ENCODE results near the gene PHF23. TPM values are rescaled to one million over a fixed set of nuclear protein-coding genes. Genes with fewer than 3 reads are reported as not detected.

The PHF23 gene
- polyA plus RNA-seq, 1 donor = 34.4 TPM

DNA sequence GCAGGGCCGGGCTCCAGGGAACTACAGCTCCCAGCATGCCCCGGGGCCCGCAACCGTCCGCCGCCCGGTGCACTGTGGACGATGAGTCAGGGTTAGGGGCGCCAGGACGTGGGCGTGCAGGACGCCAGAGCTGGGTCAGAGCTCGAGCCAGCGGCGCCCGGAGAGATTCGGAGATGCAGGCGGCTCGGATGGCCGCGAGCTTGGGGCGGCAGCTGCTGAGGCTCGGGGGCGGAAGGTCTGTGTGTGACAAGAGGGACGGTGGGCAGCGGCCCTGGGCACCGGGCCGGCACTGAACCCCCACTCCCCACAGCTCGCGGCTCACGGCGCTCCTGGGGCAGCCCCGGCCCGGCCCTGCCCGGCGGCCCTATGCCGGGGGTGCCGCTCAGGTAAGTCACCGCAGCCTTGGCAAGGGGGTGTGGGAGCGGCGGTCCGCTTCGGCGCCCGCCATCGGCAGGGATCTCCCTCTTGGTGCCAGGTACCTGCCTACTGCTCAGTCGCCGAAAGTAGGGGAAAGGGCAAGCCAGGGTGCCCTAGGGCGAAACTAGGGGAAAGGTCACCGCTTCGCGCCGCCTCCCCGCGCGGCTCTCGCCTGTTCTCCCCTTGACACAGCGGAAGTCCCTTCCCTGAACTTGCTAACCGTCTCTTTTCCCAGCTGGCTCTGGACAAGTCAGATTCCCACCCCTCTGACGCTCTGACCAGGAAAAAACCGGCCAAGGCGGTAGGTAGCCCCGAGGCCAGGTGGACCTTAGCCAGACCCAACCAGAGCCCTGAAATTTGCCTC, 19.3 kb downstream of the PHF23 start, which contains the start of the genes ACADVL and DLG4:
Gene ACADVL, plus strand, starts transcription at position 127 of the 781 bp plus-strand sequence. Its CDS starts 47 bp downstream, at position 174.
Gene DLG4, minus strand, starts transcription at position 25 of the 781 bp plus-strand sequence.
- peak; percentile 94 for DNase-seq

DNA sequence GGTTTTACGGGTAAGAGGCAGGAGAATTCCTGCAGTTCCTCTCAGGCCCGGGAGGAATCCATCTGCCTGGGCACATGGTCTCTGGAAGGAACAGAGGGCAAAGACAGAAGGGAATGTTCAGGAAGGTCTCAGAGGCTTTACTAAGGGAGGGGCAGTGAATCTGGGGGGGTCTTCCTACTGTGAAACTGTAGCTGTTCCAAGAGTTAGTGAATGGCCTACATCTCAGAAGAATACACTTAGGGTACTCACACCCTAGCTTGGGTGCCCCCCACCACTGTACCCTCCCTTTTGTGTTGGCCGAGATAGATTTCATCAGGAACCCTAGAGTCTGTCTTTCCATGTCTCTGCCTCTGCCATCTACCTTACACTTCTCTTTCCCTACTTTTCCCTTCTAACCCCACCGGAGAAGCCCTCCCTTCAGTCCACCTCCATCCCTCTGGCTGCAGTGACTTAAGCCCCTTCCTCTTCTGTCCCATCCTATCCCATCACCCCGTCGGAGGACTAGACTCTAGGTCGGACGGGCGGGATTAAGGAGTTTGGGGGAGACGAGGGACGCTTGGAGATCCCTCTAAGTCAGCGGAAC, 19.9 kb downstream of the PHF23 start:
- no peak for DNase-seq

GRCh38 chr17:7218758-7219157, 20.5 kb downstream of the PHF23 start:
- DNase-seq = no peak

DNA sequence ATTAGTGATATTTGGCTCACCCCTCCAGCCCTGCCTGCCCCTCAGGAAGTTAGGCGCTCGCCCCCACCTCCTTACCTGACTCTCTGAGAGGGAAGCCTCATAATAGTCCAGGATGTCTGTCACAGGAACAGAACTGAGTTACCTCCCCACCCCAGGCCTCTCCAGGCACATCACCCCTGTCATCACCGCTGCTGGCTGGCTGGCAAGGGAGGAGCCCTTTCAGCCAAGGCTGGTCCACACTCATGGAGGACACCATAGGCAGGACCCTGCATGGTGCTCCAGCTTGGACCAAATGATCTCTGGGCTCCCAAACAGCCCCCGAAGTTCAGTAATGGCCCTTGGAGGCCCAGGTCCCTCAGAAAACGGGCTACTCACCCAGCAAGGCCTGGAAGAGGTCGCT, 21.1 kb downstream of the PHF23 start:
- DNase-seq = no peak

- DNase-seq = peak; percentile 86
Measured at GRCh38 chr17:7217113-7217987, 21.9 kb downstream of the PHF23 start.

GRCh38 chr17:7216242-7217112, 22.8 kb downstream of the PHF23 start:
- DNase-seq = no peak

GRCh38 chr17:7215652-7216180, 23.5 kb downstream of the PHF23 start:
- no peak for DNase-seq

DNA sequence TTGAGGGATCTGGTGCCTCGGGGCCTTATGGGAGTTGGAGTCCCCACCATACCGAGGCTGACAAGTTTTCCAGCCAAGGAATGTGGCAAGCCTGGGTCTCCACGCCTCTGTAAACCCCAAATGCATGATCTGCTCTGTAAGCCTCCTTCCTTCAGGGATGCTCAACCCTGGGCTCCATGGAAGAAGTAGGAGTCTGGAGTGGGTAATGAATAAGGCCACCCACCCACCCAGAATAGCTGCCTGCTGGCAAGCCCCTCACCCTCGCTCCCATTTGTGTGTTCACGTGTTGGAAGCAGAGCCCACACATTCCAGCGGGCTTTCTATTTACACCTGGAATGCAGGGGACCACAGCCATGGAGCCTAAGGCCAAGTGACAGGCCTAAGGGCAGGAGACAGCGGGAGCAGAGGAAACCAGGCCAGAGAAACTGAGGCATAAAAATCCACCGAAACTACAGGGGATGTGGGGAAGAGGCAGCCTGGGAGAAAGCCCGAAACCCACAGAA, 24.1 kb downstream of the PHF23 start:
- no peak for DNase-seq

DNA sequence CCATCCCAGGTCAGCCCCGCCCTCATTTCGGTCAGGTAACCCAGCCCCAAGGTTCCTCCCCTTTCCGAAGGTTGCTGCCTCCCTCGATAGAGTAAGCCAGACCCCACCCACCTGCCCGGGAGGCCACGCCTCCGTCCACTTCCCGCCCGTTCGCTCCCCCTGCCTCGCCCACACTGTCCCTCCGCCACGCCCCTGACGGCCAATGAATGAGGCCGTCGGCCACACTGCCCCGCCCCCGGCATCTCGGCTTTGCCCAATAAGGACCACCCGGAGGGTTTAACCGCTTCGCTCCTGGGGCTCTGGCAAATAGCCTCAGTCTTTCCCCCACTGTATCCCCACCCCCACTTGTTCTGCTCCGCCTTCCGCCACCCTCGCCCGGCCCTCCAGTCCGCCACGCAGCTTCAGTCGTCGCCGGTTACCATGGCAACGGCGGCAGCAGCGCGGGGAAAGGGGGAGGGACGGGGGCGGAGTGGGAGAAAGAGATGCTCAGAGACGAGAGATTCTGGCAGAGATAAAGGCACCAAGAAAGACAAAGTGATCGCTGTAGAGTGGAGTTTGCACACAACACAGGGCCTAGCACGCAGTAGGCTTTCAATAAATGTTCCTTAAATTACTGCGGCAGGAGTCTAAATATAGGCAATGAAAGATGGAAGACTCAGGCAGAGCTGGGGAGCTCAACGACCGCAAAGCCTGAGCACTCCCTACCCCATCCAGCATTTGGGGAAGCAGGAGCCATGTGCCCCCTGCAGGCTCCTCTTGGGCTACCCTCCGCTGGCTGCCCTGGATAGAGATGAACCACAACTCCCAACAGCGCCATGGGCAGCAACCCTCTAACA, 24.7 kb downstream of the PHF23 start:
- DNase-seq = peak; percentile 98

GRCh38 chr17:7213895-7214299, 25.4 kb downstream of the PHF23 start:
- DNase-seq = peak; percentile 88

GRCh38 chr17:7211491-7212273, 27.6 kb downstream of the PHF23 start:
- DNase-seq = no peak

- DNase-seq = no peak
Measured at GRCh38 chr17:7208754-7209460, 30.4 kb downstream of the PHF23 start.

DNA sequence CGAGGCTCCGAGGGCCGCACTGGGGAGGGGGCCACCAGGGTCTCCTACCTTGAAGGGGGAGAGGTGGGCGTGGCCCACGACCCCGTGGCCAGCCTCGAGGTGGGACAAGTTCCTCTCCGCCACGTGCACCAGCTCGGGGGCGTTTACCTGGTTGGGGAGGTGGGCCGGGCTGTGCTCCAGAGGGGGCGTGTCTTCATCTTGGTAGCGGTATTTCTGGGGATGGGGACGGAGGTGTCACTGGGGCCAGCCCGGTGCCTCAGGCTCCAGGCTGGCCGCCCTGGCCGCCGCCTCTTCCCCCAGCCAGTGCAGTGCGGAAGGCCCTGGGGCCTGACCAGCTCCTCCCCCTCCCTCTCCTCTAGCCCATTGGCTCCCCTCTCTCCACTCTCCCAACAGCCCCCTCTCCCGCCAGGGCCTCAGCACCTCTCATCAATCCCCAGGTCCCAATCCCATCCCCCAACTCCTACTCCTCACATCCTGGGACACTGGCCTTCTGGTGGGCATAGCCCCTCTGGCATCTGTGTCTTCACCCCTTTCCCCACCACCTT, 31.2 kb downstream of the PHF23 start:
- no peak for DNase-seq

- DNase-seq = no peak
Measured at GRCh38 chr17:7207120-7208001, 31.9 kb downstream of the PHF23 start.

DNA sequence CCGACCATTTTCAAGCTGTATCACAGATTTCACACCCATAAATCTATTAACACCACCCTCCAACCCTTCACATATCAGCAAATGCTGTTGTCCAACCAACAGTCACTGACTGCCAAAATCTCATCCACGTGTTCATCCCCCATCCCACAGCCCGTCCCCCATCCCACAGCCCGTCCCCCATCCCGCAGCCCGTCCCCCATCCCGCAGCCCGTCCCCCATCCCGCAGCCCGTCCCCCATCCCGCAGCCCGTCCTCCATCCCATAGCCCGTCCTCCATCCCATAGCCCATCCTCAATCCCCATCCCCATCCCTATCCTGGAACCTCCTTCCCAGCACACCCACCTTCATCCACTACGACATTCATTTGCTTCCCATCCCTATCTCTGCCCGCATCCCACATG, 33.7 kb downstream of the PHF23 start:
- no peak for DNase-seq

GRCh38 chr17:7204828-7205461, 34.3 kb downstream of the PHF23 start:
- peak; percentile 88 for DNase-seq

DNA sequence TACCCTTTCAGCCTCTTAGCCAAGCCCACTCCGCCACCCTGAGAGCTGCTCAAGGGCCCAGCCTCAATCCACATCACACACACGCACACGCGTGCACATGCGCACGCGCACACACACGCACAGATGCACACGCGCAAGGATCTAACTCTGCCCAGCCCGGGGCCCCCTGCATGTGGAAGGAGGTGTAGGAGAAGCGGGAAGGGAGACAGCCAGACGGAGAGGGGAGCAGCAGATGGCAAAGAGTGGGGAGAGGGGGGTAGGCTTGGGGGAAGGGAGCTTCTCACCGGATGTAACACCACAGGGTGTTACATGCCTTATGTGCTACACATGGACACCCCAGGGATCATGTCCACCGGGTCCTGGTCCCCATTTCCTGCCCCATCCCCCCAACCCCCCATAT, 34.9 kb downstream of the PHF23 start:
- DNase-seq = no peak

All from hindlimb muscle (tissue), 1 donor.